Fibroblast of upper back skin (primary cell): ENCODE results near the gene BCOR.

Source experiments
- DNase-seq: peaks from one replicate; pipeline ENCODE4 v3.0.0-alpha.2; 2013

Gene BCOR

DNA sequence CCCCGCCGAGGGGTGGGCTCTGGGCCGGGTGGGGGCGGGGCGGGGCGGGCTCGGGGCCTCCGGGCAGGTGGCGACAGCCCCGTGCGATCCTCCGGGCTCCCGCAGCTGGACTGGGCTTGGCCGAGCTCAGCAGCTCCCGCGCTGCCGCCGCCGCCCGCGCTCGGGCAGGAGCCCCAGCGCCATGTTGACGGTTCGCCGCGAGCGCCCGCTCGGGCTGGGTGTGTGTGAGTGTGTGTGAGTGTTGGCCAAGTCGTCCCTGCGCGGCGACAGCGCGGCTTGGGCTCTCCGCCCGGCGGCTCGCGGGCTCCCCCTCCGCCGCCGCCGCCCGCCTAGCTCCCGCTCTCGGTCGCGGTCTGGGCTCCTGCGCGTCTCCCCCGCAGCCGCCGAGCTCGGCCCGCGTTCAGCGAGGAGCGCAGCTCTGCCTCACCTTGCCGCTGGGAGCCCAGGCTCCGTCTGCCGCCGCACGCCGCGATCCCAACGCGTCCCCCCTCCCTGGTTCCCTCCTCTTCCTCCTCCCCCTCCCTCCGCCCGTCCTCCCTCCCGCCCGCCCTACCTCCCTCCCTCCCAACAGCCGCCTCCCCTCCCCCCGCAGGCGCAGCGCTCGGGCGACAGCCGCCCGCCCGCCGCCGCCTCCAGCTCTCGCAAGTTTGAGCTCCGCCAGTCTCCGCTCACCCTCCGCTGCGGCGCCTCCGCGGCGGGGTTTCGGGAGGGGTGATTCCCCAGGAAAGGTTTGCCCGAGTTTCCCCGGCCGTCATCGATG is at the start of gene BCOR:
Gene BCOR (minus strand): TSS at position 455 of the 760 bp plus-strand sequence. CDS start 20,029 bp downstream, outside the sequence.
- DNase-seq, result peak; percentile 64

DNA sequence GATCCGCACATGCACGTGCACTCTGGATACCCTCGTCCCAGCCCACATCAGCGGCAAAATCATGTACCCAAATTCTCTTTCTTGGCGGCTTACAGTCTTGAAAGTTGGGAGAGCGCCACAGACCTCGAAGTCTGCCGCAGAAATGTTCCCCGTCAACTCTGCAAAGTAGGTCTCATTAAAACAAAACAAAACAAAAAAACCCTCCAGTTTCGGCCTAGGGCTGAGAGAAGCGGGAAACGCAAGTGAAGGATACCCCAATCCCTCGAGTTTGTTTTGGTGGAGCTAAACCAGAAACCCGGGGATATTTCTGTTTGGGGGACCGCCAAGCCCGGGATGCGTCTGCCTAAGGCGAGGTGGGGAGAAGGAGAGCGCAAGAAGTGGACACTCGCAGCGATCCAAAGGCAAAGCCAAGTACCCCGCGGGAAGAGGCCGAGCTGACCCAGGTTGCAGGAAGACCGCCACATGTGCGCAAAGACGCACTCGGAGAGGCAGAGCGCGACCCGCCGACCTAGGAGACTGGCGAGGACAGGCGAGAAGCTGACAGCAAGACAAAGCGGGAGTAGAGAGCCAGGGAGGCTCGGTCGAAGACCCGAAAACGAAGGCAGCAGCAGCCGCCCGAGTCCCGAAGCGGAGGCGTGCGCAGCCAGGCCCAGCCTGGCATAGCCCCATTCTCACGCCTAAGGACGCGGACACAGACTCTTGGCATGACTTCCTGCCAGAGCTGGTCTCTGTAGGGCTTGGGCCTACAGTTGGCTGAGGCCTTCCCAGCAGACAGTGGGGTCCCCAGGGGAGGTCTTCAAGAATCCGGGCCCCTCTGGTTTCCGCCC is 49.6 kb upstream of the BCOR start:
- DNase-seq, result no peak

DNA sequence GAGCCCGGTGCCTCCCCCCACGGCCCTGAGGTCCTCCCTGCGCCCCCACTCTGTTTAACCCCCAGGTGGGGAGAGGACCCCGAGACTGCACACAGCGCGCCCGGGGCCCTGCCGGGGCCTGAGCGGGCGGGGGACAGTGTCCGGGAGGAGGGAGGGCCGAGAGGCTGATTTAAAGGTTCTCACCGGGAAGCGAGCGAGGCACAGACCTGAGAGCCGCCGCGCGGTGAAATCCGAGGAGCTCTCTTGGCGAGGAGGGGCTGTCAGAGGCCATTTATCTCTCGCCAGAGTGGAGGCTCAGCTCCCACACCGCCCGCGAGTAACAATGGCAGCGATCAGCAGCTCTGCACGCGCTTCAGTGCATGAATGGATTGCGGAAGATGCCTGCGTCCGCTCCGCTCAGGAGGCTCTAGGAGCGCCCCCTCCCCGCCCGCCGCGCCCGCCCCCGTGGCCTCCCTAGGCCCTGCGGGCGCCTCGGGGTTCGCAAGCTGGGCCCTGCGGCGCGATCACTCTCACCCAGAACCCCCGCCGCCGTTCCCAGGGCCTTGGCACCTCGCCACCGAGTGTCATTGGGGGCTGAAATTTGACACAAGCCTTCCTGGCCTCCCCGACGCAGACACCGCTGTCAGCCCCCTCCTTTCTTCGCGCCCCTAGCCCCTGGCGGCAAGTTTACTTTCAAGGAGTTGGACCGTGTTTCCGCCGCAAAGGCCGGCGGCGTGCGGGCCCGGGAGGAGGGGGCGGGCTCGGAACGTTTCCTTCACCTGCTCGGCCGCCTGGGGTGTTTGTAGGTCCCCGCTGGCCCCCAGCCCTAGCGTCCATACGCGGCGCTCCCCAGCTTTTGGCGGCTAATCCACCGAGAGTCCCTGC is 48.7 kb upstream of the BCOR start:
- peak; percentile 41 for DNase-seq

DNA sequence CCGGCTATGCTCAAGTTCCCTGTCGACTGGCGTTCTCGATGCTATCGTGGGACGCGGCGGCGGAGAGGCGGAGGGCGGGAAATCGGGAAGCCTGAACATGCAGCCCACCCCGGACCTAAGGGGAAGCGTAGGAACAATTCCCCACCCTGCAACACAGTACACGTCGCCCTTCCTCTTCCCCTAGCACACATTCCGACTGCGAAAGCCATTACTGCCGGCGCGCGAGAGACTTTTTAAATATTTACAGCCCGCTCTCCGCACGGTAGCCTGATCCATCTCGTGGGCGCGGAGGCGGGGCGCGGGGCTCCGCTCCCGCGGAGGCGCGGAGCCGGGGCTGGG is 48.1 kb upstream of the BCOR start:
- no peak for DNase-seq

DNA sequence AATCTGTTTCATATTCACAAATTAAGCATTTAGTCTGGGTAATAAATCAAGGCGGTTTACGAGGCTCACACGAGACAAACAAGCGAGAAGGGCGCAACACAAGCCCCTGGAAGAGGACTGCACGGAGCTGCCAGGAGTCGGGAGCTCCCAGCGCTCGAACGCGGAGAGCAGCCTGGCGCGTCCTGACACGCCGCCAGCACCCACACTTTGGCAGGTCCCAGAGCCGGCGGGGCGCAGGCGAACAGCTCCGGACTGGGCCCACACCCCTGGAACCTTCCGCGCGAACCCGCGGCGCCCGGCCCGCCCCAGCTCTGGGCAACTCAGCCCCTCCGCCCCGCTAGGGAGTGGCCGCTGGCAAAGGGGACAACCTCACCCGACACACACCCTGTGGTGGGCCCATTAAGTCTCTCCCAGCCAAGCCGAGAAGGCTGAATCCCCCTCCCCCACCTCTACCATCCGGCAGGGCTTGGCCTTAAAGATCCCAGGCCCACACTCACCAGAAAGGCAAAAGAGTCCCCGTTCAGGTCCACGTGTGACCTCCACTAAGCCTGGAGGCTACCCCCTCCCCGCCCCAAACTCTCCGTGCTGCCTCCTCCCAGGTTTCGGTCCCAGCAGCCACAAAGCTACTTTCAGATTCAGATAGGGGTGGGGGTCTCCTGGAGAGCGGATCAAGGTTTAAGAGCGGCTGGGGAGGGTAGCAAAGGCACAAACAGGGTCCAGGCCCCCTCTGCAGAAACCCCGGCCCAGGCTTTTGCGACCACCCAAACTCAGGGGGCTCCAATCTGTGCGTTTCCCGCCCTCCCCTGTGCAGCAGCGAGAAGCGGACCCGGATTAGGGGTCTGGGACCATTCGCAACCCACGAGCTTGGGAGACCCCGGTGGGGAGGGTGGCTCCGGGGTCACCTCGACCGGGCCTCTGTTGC is 47.5 kb upstream of the BCOR start:
- DNase-seq, result peak; percentile 41

DNA sequence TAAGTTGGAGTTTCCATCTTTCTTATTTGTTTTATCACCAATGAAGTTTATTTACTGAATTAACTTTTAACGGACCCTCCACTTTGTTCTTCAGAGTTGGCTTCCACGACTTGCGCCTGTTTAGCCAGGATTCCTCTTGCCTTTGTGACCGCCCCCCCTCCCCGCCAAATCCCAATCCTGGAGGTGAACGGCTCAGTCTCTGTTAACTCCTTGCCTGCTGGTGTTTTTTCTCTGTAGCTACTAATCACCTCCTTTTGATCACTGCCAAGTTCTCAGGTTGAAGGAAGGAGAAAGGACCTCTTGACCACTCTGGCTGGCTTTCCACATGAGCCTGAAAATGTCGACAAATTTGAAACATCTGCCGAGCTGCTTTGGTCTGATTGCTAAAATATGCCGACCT is 46.8 kb upstream of the BCOR start:
- no peak for DNase-seq

DNA sequence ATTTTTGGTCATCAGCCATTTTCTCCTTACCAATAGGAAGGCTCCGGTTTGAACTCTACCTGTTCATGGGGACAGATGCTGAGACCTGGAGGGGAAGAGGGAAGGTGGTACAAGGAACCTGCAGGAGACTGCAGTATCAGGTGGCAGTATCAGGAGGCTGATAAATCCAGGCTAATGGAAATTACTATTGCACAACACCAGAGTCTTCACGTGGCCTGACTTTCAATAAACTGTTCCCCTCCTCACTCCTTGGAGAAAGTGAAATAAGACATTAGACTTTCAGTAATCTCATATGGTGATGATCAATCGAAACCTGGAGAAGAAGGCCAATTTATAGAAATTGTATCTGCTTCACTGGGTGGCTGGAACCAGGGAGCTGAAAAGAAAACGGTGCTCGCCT is 46.2 kb upstream of the BCOR start:
- DNase-seq, result no peak

DNA sequence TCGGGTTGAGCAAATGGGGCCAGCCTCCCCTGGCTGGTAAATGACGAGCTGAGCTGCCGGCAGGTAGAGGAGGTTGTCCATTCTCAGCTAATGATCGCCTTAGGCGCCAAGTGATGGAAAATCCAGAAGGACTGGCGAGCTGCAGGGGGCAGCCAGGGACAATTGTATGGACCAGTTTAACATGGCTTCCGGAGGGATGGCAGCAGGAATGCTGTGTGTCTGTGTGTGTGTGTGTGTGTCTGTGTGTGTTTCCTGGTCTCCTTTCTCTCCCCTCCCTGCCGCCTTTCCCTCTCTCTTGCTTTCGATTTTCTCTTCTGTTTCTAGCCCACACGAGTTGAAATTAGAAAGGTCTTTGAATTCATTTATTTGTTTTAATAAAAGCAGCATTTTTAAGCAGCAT is 45.2 kb upstream of the BCOR start:
- DNase-seq, result no peak

DNA sequence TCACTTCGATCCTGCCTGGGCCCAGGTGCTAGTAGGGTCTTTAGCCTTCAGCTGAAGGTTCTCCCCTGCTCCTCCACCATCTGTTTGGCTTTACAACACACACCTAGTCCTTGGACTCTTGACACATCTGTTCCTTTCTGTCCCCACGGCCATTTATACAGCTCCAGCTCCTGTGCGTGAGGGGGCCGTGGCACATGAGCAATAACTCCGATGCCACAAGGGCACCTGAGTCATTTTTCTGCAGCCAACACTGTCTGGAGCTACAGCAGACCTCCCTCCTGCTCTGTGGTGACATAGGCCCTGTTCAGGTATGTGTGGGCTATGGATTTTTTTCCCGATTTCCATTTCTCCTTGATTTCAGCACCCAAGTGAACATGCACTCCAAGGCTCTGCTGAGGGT is 44.7 kb upstream of the BCOR start:
- no peak for DNase-seq

DNA sequence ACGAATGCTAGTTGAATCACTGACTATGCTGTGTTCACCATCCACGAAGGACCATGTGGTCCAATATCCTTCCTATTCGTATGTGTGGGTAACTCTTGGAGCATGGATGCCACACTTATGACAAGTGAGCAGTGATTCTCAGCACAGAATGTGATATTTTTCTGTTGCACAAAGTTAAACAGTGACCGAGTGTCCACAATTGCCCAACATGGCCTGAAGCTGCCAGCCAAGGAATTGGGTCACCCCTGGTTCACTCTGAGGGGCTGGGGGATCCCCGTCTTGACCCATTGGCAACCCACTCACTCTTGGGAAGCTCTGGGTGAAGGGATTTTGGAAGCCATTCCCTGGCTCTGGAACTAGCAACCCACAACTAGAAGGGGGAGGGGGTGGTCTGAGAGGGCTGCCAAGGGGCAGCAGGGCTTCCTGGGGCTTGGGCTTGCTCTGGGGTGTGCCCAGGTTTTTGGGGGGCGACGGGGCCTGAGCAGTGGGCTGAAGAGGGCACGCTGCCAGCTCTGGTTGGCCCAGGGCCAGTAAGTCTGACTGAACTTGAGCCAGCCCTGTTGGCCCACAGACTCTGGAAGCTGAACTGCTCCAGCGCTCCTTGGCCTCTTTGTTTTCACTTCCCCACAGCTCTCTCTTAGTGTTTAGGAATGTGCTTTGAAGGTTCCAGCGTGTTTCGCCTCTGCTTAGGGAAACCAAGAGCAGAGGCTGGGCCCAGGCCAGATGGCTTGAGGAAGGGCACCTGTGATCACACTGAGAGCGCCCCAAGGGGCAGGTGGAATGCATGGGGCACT is 43.1 kb upstream of the BCOR start:
- peak; percentile 52 for DNase-seq

DNA sequence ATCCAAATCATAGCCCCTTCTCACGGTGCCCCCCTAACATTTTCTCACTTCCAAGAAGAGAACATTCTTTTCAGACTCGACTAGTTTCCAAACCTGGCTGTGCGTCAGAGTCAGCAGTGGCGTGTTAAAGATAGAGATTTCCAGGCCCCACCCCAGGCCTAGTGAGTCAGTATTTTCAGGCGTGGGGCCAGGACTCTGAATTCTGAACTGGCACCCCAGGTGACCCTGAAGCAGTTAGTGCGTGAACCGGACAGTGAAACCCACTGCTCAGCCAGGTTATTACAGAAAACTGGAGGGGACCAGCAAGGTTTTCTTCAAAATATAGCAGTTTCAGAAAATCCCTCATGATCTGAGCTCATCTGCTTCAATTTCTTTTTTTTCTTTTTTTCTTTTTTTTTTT is 35.0 kb upstream of the BCOR start:
- DNase-seq, result peak; percentile 69

DNA sequence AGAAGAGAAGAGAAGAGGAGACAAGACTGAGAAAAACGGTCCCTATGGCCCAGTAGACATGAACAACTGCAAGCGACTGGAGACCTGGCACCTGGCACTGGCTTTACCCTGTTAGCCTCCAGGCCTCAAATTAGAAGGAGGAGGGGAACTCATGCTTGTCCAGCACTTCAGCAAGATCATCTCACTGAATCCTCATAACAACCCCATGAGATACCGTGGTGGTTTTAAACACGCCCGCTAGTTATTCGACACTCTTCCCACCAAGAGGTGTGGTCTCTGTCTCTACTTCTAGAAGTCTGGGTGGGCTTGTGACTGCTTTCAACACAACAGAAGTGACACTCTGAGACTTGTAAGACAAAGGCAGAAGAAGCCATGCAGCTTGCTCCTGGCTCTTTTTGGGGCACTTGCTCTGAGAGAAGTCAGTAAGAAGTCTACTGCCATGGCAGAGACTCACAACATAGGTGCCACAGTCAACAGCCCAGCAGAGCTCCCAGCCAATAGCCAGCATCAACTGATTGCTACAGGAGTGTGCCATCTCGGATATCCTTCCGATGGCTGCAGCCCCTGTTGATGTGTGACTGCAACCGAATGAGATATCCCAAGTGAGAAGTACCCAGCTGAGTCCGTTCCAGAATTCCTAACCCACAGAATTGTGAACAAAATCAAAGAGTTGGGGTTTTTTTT is 34.0 kb upstream of the BCOR start:
- no peak for DNase-seq

DNA sequence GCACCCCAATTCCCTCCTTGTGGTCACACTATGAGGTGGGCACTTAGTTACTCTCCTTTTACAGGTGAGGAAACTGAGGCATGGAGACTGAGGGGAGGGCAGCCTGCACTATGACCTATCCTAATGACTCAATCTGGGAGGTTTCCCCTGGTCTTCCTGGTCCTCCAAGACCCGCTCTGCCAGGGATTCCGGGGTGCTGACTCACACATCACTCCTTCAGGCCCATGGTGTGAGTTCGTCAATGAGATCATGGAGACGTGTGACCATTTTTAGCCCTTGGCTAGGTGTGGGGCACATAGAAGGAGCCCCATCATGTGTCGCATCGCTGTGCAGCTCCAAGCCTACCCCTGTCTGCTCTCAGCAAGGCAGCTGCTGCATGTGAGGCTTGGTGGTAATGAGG is 32.4 kb upstream of the BCOR start:
- peak; percentile 54 for DNase-seq

DNA sequence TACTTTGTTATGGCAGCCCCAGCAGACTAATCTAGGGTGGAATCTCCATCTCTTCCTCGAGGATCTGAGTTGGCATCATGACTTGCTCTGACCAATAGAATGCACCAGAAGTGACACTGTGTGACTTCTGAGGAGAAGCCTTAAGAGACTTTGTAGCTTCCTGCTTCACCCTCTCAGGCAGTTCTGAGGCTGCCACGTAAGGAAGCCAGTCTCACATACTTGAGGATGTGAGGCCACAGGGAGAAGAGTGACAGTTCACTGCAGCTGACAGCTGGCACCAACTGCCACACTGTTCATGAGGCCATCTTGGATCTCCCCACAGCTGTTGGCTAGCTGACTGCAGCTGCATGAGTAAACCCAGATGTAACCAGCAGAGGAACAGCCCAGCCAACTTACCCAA is 29.3 kb upstream of the BCOR start:
- DNase-seq, result no peak

DNA sequence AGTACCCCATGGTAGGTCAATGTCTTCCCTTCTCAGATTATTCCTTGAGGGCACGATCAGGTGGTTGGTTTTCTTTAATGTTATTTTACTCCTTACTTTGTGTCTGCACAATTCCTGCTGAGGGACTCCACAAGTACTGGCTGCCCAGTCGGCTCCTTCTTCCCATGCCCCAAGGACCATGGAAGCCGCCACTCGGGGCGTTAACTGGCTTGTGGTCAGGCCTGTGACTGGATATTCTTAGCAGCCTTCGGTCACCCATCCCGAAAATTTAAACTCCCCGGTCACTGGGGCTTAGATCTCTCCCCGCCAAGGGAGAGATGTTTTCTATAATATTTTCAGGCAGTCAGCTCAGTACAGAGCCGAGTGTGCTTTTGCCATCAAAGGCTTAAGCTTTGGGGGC is 24.7 kb upstream of the BCOR start:
- DNase-seq, result no peak

DNA sequence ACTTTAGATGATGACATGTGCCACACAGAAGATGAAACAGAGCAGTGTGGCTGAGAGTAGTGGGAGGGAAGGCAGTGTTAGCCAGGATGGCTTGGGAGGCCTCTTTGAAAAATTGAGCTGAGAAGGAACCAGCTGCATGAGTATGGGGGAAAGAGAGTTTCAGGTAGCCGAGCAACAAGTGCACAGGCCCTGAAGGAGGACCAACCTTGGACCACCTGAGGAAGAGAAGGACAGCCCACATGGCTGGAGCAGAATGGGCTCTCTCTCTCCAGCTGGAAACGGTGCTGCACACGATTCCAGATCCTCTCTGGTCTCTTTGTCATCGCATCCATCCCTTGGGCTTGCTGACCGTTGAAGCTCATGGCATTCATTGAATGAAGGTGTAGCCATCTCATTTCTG is 23.9 kb upstream of the BCOR start:
- DNase-seq, result no peak

DNA sequence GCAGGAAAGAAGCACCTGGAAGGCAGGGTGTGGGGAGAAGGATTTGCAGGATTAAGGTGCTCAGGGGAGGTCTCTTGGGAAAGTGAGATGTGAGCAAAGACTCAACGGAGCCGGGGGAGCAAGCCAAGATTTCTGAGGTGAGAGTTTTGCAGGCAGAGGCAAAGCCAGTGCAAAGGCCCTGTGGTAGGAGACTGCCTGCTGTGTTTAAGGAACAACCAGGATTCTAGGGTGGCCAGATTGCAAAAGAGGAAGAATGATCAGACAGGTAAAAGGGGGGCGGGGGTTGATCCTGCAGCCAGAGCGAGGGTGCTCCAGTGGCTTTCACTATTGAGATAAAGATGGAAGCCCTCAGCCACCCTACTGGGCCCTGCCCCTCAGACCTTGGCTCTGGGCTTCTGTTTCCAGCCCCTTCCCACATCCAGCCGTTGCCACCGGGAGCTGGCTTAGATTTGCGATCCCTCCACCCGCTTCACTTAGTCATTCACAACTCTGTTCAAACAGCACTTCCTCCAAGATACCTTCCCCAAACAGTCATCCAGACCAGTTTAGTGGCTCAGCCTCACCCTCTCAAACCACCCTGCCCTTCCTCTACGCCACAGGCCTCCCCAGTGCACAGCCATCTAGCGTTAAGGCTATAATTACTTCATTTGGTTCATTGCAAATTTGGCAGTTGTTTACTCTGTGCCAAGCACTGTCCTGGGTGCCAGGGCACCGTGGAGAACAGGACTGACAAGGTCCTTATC is 23.3 kb upstream of the BCOR start:
- DNase-seq, result no peak

DNA sequence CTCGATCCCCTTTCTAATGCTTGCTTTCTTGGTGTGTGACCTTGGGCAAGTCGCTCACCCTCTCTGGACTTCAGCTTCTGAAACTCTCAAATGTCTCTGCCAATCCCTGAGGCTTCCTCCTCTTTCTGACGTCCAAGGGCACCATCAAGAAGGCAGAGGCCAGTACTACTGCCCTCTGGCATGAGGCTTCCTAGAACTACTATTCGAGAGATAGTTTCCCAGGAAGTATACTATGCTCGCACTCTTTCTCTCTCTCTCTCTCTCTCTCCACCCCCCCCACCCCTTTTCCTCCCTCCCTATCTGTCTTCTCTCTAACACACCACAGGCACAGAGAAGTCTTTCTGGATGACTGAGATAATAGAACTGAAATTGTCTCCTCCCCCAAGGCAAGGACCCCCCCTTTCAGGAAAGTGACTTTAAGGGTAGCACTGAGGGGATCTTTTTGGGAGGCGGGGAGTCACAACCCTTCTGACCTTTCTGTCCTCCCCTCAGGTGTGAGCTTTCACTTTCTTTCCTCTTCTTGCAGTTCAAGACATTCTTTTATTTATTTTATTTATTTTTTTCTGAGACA is 20.0 kb upstream of the BCOR start:
- no peak for DNase-seq

DNA sequence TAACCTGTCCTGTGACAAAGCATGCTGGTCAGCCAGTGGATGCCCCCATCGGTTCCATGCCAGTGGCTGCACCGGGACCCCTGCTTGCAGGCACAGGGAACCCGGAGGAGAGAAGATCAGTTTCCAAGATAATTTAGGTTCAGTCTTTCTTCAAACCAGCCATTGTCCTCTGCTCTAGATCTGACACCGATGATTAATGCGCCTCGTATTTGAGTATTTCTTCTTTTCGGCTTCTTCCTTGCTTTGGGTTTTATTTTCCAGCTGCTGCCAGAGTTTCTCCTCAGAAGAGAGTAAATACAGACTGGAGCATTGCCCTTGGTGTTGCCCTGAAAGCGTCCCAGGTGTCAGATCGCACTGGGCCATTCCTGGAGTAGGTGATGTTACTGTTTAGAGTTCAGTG is 19.2 kb upstream of the BCOR start:
- no peak for DNase-seq

DNA sequence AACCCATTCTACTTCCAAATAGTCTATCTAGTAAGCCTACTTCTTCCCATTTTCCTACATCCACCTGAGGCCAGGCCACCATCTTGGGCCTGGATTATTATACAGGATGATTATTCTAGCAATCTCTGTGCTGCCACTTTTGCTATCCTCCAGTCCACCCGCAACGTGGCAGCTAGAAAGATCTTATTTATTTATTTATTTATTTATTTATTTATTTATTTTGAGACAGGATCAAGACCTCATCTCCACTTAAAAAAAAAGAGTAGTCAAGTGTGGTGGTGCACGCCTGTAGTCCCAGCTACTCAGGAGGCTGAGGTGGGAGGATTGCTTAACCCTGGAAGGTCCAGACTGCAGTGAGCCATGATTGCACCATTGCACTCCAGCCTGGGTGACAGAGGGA is 15.2 kb upstream of the BCOR start:
- no peak for DNase-seq
